Hepatic stellate cell (primary cell): ENCODE results near the gene ARMC7.
"Not testable (repeated sequence)": the region's sequence is repeated elsewhere in the genome, so short reads cannot be mapped to it uniquely, and the experiment has no call there.

ENCODE experiments used
- DNase-seq: peaks from one replicate; pipeline ENCODE4 v3.0.0; 2011; ENCODE audit warnings: low spot score

ARMC7 gene

GRCh38 chr17:75102385-75102821 is 7.4 kb upstream of the ARMC7 start:
- no peak for DNase-seq

GRCh38 chr17:75103601-75104554 is 5.9 kb upstream of the ARMC7 start:
- DNase-seq, result no peak

- DNase-seq, result peak; percentile 73
Observed at GRCh38 chr17:75105126-75106080, 4.4 kb upstream of the ARMC7 start.

- DNase-seq, result no peak
Observed at GRCh38 chr17:75108193-75108592, 1.6 kb upstream of the ARMC7 start.

GRCh38 chr17:75109046-75109406 is 743 bp upstream of the ARMC7 start:
- no peak for DNase-seq

GRCh38 chr17:75110234-75110937 is 617 bp downstream of the ARMC7 start:
- DNase-seq, result no peak

GRCh38 chr17:75111777-75112335 is 2.1 kb downstream of the ARMC7 start:
- no peak for DNase-seq

GRCh38 chr17:75113798-75114551 is 4.2 kb downstream of the ARMC7 start:
- DNase-seq, result peak; percentile 91

GRCh38 chr17:75114552-75115314 is 5.0 kb downstream of the ARMC7 start:
- no peak for DNase-seq

- DNase-seq, result no peak
Observed at GRCh38 chr17:75115555-75115954, 5.8 kb downstream of the ARMC7 start.

GRCh38 chr17:75116737-75117136 is 7.0 kb downstream of the ARMC7 start:
- no peak for DNase-seq

GRCh38 chr17:75118307-75118706 is 8.5 kb downstream of the ARMC7 start:
- no peak for DNase-seq

GRCh38 chr17:75124041-75124818 is 14.5 kb downstream of the ARMC7 start:
- DNase-seq, result peak; percentile 9

GRCh38 chr17:75124819-75125162 is 15.0 kb downstream of the ARMC7 start:
- no peak for DNase-seq

GRCh38 chr17:75125984-75126383 is 16.2 kb downstream of the ARMC7 start:
- DNase-seq, result no peak

- no peak for DNase-seq
Observed at GRCh38 chr17:75126954-75127353, 17.2 kb downstream of the ARMC7 start.

- DNase-seq, result not testable (repeated sequence)
Observed at GRCh38 chr17:75127936-75128335, 18.2 kb downstream of the ARMC7 start.

GRCh38 chr17:75128694-75129505 is 19.1 kb downstream of the ARMC7 start:
- no peak for DNase-seq

- no peak for DNase-seq
Observed at GRCh38 chr17:75129576-75129975, 19.8 kb downstream of the ARMC7 start.
